ENCODE results near the gene BUD31. TPM values are rescaled to one million over a fixed set of nuclear protein-coding genes. Genes with fewer than 3 reads are reported as not detected.
"Not testable (repeated sequence)": the region's sequence is repeated elsewhere in the genome, so short reads cannot be mapped to it uniquely, and the experiment has no call there.

The BUD31 gene
- polyA plus RNA-seq, 12 donors: 72.5 to 139 (median 77.8) TPM; not detected in 1

GRCh38 chr7:99422625-99423024 lies 13.9 kb downstream of the BUD31 start:
- no peak for DNase-seq

- DNase-seq: no peak
Observed at GRCh38 chr7:99424932-99425730, 16.4 kb downstream of the BUD31 start.

GRCh38 chr7:99428972-99429566 lies 20.3 kb downstream of the BUD31 start:
- no peak for DNase-seq

- no peak for DNase-seq
Observed at GRCh38 chr7:99429756-99430155, 21.0 kb downstream of the BUD31 start.

GRCh38 chr7:99431756-99432540 lies 23.2 kb downstream of the BUD31 start:
- DNase-seq: not testable (repeated sequence)

- DNase-seq: no peak
Observed at GRCh38 chr7:99433158-99433557, 24.4 kb downstream of the BUD31 start.

GRCh38 chr7:99437946-99438572 lies 29.3 kb downstream of the BUD31 start:
- no peak for DNase-seq

- peak; percentile 96 for DNase-seq
Observed at GRCh38 chr7:99438573-99439480, 30.1 kb downstream of the BUD31 start, which contains the start of the genes CPSF4 and PTCD1. TSS of gene CPSF4 (plus strand) at chr7:99438943. CDS start at chr7:99439083, 140 bp downstream. TSS of gene PTCD1 (minus strand) at chr7:99438798. CDS start at chr7:99435242, 3,556 bp downstream.

- DNase-seq: no peak
Observed at GRCh38 chr7:99440195-99440594, 31.4 kb downstream of the BUD31 start.

GRCh38 chr7:99446096-99446495 lies 37.3 kb downstream of the BUD31 start:
- DNase-seq: no peak

GRCh38 chr7:99447943-99448342 lies 39.2 kb downstream of the BUD31 start:
- no peak for DNase-seq

- DNase-seq: no peak
Observed at GRCh38 chr7:99448855-99449254, 40.1 kb downstream of the BUD31 start.

GRCh38 chr7:99449326-99449725 lies 40.6 kb downstream of the BUD31 start:
- no peak for DNase-seq

- DNase-seq: no peak
Observed at GRCh38 chr7:99451936-99452335, 43.2 kb downstream of the BUD31 start.

GRCh38 chr7:99452541-99452940 lies 43.8 kb downstream of the BUD31 start:
- no peak for DNase-seq

GRCh38 chr7:99453105-99453504 lies 44.3 kb downstream of the BUD31 start:
- DNase-seq: no peak

GRCh38 chr7:99455874-99456273 lies 47.1 kb downstream of the BUD31 start:
- no peak for DNase-seq

- DNase-seq: no peak
Observed at GRCh38 chr7:99456288-99456687, 47.5 kb downstream of the BUD31 start.

GRCh38 chr7:99457050-99457649 lies 48.4 kb downstream of the BUD31 start:
- no peak for DNase-seq
